Ovary (tissue), 3 donors: ENCODE results near the gene GPC6.

ENCODE experiments used
- POLR2A ChIP-seq: fragments of 450-650 bp; IDR thresholded peaks from one replicate; pipeline ENCODE4 v1.6.1; 2017; ENCODE audit warnings: antibody characterized with exemption, mild to moderate bottlenecking, moderate library complexity
- TF ChIP-seq, protein P1 (sequence below), 3 donors: fragments of 450-650 bp in 2 of 3; fragments of 200-600 bp in 1 of 3; IDR thresholded peaks; one replicate each; pipeline versions ENCODE4 v1.5.1 to v1.8.0; 2016 to 2022; ENCODE audit warnings: antibody characterized with exemption in 3 of 3, mild to moderate bottlenecking in 1 of 3
- donor health status: DM: no; HTN: no; CAD: no.

GRCh38 chr13:94292323-94292640, 1065.7 kb downstream of the GPC6 start:
- no peak for TF ChIP-seq POLR2A
- TF ChIP-seq, protein P1, sequence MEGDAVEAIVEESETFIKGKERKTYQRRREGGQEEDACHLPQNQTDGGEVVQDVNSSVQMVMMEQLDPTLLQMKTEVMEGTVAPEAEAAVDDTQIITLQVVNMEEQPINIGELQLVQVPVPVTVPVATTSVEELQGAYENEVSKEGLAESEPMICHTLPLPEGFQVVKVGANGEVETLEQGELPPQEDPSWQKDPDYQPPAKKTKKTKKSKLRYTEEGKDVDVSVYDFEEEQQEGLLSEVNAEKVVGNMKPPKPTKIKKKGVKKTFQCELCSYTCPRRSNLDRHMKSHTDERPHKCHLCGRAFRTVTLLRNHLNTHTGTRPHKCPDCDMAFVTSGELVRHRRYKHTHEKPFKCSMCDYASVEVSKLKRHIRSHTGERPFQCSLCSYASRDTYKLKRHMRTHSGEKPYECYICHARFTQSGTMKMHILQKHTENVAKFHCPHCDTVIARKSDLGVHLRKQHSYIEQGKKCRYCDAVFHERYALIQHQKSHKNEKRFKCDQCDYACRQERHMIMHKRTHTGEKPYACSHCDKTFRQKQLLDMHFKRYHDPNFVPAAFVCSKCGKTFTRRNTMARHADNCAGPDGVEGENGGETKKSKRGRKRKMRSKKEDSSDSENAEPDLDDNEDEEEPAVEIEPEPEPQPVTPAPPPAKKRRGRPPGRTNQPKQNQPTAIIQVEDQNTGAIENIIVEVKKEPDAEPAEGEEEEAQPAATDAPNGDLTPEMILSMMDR (IDR thresholded peaks at IDR 0.05): no peak
